Panc1 (cell line): Measurements from ENCODE around the gene GGTA1. TPM values are rescaled to one million over a fixed set of nuclear protein-coding genes. Genes with fewer than 3 reads are reported as not detected.

Experiments
- ATAC-seq: fragments of 200-7000 bp; cut with Tn5 transposase; 2 replicates; pipeline ENCODE4 v1.9.1; 2020; ENCODE audit warnings: mild to moderate bottlenecking, moderate library complexity
- Bru-seq: library from RNA; stranded (reverse); fragments of 400-500 nt; gene quantifications from one replicate; lab custom pipeline; 2021; lab: Mats Ljungman, UMichigan
- BruChase-seq, 2 experiments: library from RNA; stranded (reverse); fragments of 400-500 nt; gene quantifications; one replicate each; lab custom pipeline; 2021; lab: Mats Ljungman, UMichigan
- BruUV-seq: library from RNA; stranded (reverse); fragments of 400-500 nt; replicated peaks from 2 replicates; lab custom pipeline; 2021; lab: Mats Ljungman, UMichigan
- CTCF ChIA-PET: fragments of 300-600 bp; sonication (Branson Sonifier 250); formaldehyde crosslinking; loops from one replicate; lab custom pipeline; 2022; ENCODE audit warnings: antibody characterized with exemption; lab: Charles Lee
- POLR2A ChIA-PET: fragments of 300-600 bp; sonication (Branson Sonifier 250); formaldehyde crosslinking; loops from one replicate; lab custom pipeline; 2022; ENCODE audit warnings: antibody characterized with exemption; lab: Charles Lee
- DNase-seq: peaks from one replicate; pipeline ENCODE4 v3.0.0-alpha.2; 2010; ENCODE audit warnings: low read depth, low spot score
- H3K27ac ChIP-seq: 2 replicates; pipeline ENCODE4 v1.5.1; 2011; ENCODE audit warnings: mild to moderate bottlenecking, low read length, inconsistent platforms
- H3K27me3 ChIP-seq: fragments of 200-500 bp; sonication (Bioruptor generic); 2 replicates; pipeline ENCODE4 v1.6.0; 2014; ENCODE audit warnings: low read length, inconsistent platforms; ENCODE audit not compliant: control insufficient read depth, insufficient read depth
- H3K36me3 ChIP-seq: fragments of 200-500 bp; sonication (Bioruptor generic); 2 replicates; pipeline ENCODE4 v1.5.1; 2014; ENCODE audit warnings: inconsistent platforms, mild to moderate bottlenecking, low read length, moderate library complexity; ENCODE audit not compliant: control insufficient read depth, insufficient read depth
- H3K4me1 ChIP-seq: 2 replicates; pipeline ENCODE4 v1.5.1; 2011; ENCODE audit warnings: inconsistent platforms, mild to moderate bottlenecking, low read length, moderate library complexity; ENCODE audit not compliant: control insufficient read depth, insufficient read depth
- H3K4me3 ChIP-seq, 2 experiments: 2 replicates each; pipeline ENCODE4 v1.5.1; 2011 to 2012; ENCODE audit warnings: low read depth in 2 of 2, low read length in 2 of 2, mild to moderate bottlenecking in 2 of 2, inconsistent platforms in 1 of 2, moderate library complexity in 1 of 2
- H3K9me3 ChIP-seq: fragments of 200-500 bp; sonication (Bioruptor generic); 2 replicates; pipeline ENCODE4 v1.5.1; 2014; ENCODE audit warnings: low read depth, mild to moderate bottlenecking, inconsistent platforms, low read length, moderate library complexity; ENCODE audit not compliant: control insufficient read depth, insufficient read depth
- CTCF ChIP-seq: fragments of 450-650 bp; IDR thresholded peaks from 2 replicates; pipeline ENCODE4 v1.5.1; 2017; ENCODE audit warnings: mild to moderate bottlenecking
- POLR2AphosphoS5 ChIP-seq: IDR thresholded peaks from 2 replicates; pipeline ENCODE4 v1.6.1; 2012; ENCODE audit warnings: mild to moderate bottlenecking, low read depth, low read length, moderate library complexity
- REST ChIP-seq, 2 experiments: IDR thresholded peaks; 2 replicates each; pipeline ENCODE4 v1.6.1; 2011 to 2012; ENCODE audit warnings: low read depth in 2 of 2, control low read depth in 1 of 2, low read length in 1 of 2, mild to moderate bottlenecking in 1 of 2, moderate library complexity in 1 of 2; ENCODE audit not compliant: insufficient read depth in 1 of 2
- SIN3A ChIP-seq: IDR thresholded peaks from 2 replicates; pipeline ENCODE4 v1.6.1; 2012; ENCODE audit warnings: low read depth, mild to moderate bottlenecking, low read length, moderate library complexity, borderline replicate concordance; ENCODE audit not compliant: insufficient read depth
- TCF7L2 ChIP-seq: IDR thresholded peaks from 2 replicates; pipeline ENCODE4 v1.6.1; 2011; ENCODE audit warnings: mild to moderate bottlenecking, low read depth, low read length, inconsistent platforms
- in situ Hi-C: cut with HindIII; loops from 2 replicates; pipeline ENCODE4 v1.10.0; 2016; ENCODE audit warnings: low sequenced_read_pairs, low pct_unique_long_range_greater_than_20kb
- intact Hi-C: fragments of 100-400 bp; cut with micrococcal nuclease; formaldehyde crosslinking; loops from one replicate; pipeline ENCODE4 v1.10.0; 2022; ENCODE audit not compliant: unreplicated experiment
- long read RNA-seq: library from polyadenylated mRNA; unstranded; transcript quantifications from one replicate; pipeline ENCODE4 v2.0.0, GENCODE V29; 2021; ENCODE audit not compliant: unreplicated experiment
- polyA plus RNA-seq: library from polyadenylated mRNA; unstranded; fragments of >200 nt; gene quantifications from one replicate; pipeline ENCODE4 v1.2.1, GENCODE V29; 2012; ENCODE audit warnings: missing spikeins; ENCODE audit not compliant: insufficient read length
- total RNA-seq: library from RNA; stranded (reverse); gene quantifications from one replicate; pipeline ENCODE4 v1.2.1, GENCODE V29; 2021; ENCODE audit not compliant: unreplicated experiment

The GGTA1 gene
- total RNA-seq, result not detected
- not detected for polyA plus RNA-seq
- percentile 13 among the genes with signal in this experiment for Bru-seq, nascent RNA
- percentile 6 among the genes with signal in this experiment for BruChase-seq, experiment 1, labeled RNA remaining after a 2-hour chase
- percentile 5 among the genes with signal in this experiment for BruChase-seq, experiment 2, labeled RNA remaining after a 6-hour chase
- long read RNA-seq, result 0 reads

- Histone ChIP-seq H3K27me3 (no peaks in the 10 kb centered on the region), H3K4me3 (peak within 1 kb of the TSS; percentile 42 to 49), H3K36me3 (no peaks in the 10 kb centered on the region), H3K9me3 (no peaks in the 10 kb centered on the region), H3K27ac (no peak within 1 kb of the TSS), H3K4me1 (peaks cover 3% of the 10 kb centered on the region; the same call in 1 of the 2 replicates)
- ChIA-PET POLR2A (no interaction called here), CTCF (interaction anchor here (0.6 kb wide), 1 partner anchor 20 kb away, joined by 9 read pairs; no protein-coding TSS in a partner anchor)
- in situ Hi-C loops, result no loop called here
- ATAC-seq (peak; percentile 88), DNase-seq (no peak)
- TF ChIP-seq SIN3A (no peak), CTCF (no peak), REST (IDR thresholded peaks at IDR 0.05; ENCODE audit: insufficient read depth in 1 of 2, low read depth in 2 of 2, low read length in 1 of 2) (no peak), POLR2AphosphoS5 (no peak), TCF7L2 (no peak)
- intact Hi-C loops, result no loop called here
- BruUV-seq, result no TSS peak
Measured at GRCh38 chr9:121499427-121500164, at the start of gene GGTA1. Gene GGTA1 (minus strand): TSS chr9:121499844. CDS start chr9:121467922, 31,922 bp downstream.

GRCh38 chr9:121548666-121549065 lies 49.0 kb upstream of the GGTA1 start:
- DNase-seq, result no peak
- in situ Hi-C loops, result no loop called here
- no peak for ATAC-seq
- POLR2A ChIA-PET, result no interaction called here
- Histone ChIP-seq H3K4me3 (no peak overlapping the region), H3K36me3 (no peaks in the 10 kb centered on the region), H3K27ac (no peak overlapping the region), H3K27me3 (no peaks in the 10 kb centered on the region), H3K9me3 (no peaks in the 10 kb centered on the region), H3K4me1 (no peaks in the 10 kb centered on the region)
- no TSS peak for BruUV-seq
- intact Hi-C loops, result no loop called here
- CTCF ChIA-PET, result no interaction called here
- TF ChIP-seq SIN3A, result no peak
- TF ChIP-seq TCF7L2, result no peak
- no peak for TF ChIP-seq POLR2AphosphoS5
